T-helper 1 cell treated with Interleukin-12 subunit alpha and Interleukin-12 subunit beta and Interleukin-4 antibody, amounts not matched to agents 30 ng/mL and 1 ng/mL, for 36 hours (primary cell): ENCODE results near the gene SMAD5. TPM values are rescaled to one million over a fixed set of nuclear protein-coding genes. Genes with fewer than 3 reads are reported as not detected.

Experiments used
- intact Hi-C: fragments of 100-400 bp; cut with micrococcal nuclease; formaldehyde crosslinking; loops from one replicate; pipeline ENCODE4 v1.15.1; 2024
- total RNA-seq: library from RNA; stranded (reverse); gene quantifications from 2 replicates; pipeline ENCODE4 v1.2.3, GENCODE V29; 2022

Gene SMAD5
- 18.5 and 18.6 TPM in 2 replicates for total RNA-seq

DNA sequence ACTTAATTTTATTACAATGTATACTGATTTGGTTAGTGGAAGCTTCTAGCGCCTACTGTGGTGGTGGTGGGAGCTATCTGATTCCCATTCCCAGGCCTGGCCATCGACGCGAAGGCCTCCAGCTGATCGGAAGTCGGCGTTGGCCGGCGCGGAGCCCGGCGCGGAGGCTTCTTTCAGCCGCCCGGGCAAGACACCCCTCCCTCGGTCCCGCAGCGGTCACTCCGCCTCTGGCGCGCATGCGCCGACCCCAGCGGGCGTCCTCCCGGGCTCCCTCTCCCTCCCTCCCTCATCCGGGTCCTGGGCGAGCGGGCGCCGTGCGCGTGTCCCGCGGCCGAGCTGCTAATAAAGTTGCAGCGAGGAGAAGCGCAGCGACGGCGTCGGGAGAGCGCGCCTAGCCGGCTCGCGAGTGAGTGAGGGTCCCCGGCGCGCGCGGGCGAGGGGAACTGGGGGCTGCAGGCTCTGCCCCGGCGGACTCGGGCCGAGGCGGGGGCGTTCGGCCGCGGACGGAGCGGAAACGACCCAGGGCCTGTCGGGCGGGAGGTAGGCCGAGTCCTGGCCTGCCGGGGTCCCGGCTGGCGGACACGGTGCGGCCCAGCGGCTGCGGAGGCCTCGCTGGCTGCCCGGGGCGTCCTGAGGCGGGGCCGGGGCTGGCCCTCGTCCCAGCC is at the start of gene SMAD5:
Gene SMAD5 (plus strand): TSS at position 289 of the 665 bp plus-strand sequence. CDS start 20,916 bp downstream, outside the sequence.
- intact Hi-C loops: loop anchor here (1.0 to 5.0 kb wide), 2 partner anchors 52 to 1620 kb away; partner anchors contain the start of gene HNRNPA0

DNA sequence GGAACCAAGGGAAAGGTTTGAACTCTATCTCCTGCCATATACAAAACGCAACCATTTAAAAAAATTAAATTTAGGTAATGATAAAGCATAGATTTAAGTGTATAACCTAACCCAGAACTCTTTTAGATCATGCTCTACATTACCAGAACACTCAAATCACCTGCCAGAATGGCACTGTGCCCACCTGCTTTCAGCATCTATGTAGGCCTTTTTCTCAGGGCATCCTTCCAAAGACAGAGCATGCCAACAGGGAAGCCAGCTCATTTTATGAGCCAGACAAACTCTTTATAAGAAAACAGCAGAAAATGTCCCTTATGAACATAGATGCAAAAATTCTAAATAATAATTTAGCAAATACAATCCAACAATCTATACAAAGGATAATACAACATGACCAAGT is 47.9 kb upstream of the SMAD5 start:
- intact Hi-C loops: no loop called here

DNA sequence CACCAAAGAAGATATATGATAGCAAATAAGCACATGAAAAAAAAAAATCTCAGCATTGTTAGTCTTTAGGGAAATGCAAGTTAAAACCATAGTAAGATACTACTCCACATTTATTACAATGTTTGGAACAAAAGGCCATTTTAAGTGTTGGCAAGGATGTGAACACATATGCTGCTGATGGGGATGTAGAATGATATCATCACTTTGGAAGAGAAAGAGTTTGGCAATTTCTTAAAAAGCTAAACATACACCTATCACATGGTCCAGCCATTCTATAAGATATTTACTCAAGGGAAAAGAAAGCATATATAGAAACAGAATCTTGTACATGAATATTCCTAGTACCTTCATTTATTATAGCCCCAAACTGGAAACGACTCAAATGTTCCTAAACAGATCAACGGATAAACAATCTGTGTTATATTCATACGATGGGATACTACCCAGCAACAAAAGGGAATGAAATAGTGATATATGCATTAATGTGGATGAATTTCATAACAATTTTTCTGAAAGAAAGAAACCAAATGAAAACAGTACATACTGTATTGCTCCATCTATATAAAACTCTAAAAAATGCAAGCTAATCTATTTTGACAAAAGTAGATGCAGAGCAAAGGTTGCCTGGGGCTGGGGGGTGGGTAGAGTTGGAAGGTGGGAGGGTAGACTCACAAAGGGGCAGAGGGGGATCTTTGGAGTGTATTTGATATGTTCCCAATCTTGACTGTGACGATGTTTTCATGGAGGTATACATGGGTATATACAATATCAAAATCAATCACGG is 45.7 kb upstream of the SMAD5 start:
- intact Hi-C loops: no loop called here

DNA sequence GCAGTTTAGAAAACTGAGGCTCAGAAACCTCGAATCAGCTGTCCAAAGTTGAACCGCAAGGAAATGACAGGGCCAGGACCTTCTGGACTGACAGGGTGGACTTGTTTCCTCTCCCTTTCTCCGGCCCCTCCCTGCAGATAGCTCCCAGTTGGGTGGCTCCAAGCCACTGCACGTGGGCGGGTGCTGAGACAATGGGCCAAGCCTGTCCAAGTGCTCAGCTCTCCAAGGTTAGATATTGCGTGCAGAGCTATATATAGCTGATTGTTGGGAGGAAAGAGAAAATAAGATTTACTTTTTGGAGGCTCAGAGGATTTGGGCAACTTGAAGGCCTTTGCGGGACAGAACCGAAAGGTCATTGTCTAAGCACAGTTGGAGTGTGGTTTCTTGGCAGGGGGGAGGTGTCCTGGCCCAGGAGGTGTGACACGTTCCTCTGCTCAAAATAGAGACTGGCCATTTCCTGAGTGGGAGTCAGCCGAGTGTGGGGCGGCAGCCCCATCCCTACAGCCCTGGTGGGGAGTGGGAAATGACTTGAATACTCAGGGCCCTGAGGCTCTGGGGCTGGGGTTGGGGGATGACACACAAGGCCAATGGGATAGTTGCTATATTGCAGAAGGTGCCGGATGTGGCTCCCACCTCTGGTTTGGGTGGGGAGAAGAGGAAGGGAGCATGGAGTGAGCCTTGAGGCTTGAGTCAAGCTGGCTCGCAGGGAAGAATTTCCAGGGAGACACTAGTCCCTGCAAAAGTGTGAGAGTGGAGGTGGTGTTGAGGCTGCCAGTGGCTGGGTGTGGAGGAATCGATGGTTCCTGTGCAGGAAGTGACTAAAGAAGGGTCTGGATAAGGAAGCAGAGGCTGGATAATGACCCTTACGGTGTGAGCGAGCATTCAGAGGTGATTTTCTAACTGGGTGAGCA is 44.4 kb upstream of the SMAD5 start:
- intact Hi-C loops: no loop called here

DNA sequence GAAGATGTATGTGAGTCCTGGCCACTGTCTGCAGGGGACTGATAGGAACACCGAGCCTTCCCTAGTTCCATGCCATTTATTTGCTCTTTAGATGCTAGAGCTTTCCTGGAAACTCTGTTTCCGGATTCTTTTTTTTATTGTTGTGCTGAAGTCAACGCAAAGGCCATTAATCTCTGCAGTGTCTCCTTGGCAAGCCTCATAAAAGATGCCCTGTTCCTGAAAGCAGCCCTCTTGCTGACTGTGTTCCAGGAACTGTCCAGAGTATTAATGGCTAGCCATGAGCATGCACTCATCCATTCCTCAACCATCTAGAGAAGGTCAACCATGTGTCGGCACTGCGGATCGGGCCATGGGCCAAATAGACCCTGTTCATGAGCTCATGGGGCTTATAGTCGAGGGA is 42.9 kb upstream of the SMAD5 start:
- intact Hi-C loops: no loop called here

DNA sequence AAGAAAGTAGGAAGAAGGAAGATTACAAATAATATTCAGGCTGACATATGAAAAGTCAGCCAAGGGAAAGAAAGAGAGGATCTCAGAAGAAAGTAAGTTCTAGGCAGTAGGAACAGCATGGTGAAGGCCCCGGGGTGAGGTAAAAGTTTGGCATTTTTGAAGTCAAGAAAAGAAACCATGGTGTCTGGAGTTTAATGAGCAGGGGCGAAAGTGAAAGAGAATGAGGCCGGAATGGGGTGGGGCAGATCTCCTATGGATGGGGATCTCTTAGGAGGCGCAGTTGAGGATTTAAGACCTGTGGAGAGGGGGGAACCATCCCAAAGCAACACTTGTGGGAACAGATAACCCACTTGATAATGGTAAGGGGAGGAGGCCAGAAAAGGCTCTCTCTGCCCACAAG is 42.3 kb upstream of the SMAD5 start:
- intact Hi-C loops: no loop called here

DNA sequence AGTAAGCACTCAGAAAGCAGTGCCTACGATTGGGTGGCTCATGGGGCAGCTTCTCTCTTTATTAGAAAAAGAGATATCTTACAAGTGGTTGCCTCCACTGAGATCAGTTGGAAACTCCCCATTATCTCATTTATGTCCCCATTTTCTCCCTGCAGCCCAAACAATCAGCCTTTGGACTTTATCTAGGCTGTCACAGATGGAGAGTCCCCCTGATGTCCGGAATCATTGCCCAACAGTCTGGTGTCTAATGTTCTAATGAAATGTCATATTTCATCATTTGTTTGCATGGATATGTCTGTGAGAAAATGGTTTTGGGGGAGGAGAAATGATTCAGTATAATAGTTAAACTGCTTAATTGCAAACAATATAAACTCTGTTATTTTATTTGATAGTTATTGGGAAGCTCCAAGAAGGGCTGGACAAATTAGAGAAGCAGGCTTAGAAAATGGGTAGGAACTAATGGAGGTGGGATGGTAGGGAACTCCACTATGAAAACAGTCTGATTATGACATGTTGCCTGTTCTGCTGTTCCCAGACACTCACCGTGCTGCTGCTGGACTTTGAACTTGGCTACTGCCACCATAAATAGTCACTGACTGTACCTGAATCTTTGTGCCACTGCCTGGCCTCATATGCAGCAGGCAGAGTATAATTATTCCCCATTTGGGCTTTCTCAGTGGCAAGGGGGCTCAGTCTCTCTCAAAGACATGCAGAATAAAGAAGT is 38.3 kb upstream of the SMAD5 start:
- intact Hi-C loops: no loop called here

DNA sequence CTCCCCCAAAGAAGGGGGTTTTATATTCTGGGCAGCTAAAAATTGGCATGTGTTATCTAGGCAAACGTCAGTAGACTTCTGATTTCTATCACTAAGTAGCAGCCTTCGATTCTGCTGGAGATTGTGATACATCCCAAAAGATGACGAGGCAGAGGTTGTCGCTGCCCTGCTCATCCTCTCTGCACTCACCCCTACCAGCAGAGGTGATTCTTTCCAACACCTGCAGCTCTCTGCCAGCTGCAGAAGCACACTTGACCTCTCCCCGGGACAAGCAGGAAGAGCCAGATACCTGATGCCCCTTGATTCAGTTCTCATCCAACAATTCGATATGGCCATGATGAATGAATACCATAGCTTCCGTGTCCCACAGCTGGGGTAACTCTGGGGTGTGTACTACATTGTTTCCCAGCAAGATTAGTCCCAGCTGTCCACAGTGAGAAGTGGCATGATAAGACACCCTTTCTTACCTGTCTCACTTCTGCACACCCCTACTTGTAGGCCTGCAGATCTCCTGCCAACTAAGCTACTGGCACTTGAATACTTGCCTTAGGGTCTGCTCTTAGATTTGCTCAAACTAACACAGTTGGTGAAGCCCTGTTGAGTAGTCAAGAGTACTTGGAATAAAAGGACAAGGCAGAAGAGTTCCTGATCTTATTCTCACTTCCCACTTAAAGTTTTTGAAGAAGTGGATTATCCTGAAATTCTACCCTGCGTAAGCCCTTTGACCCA is 37.6 kb upstream of the SMAD5 start:
- intact Hi-C loops: no loop called here

DNA sequence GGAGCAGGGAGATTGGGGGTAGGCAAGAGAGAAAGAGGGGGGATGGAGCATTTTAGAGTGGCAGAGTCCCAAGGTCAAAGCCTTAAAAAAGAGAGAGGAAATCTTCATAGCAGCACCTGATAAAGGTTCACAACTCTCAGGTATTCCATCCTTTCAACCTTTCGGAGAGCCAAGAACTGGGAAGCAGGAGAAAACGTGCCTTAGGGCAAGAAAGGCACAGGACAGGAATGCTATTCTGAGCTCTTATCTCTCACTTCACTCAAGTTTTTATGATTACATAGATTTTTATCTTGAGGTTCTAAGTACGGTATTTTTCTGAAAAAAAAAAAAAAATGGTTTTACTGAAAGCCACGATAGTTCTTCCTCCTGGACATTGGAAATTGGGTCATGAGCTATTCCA is 34.5 kb upstream of the SMAD5 start:
- intact Hi-C loops: no loop called here

DNA sequence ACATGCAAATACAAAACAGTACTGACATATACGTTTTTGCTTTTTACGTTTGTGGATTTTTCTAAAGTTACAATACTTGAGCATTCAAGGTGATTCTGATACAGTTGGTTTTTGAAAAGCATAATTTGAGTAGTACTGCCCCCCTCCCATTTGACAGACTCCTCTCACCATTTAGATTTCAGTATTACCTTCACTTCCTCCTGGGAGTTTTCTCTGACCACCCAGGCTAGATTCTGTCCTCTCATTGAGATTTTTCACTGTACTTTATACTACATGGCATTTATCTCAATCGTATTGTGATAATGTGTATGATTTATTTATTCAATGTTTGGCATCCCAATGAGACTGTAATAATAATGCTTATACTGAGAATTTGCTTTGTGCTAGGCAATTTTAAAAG is 32.8 kb upstream of the SMAD5 start:
- intact Hi-C loops: no loop called here

DNA sequence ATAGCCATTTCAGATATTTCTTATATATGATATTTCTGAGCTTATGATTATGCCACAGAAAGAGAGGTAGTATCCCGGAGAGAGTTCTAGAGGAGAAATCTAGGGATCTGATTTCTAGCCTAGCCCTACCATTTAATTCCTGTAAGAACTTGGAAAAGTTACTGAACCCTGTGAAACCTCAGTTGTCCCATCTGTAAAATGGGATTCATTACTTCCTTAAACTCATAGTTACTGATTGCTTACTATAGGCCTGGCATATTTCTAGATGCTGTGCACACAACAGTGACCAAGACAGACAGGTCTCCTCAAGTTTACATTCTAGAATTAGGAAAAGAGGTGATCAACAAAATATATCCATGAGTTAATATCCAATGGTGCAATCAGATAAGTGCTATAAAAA is 30.8 kb upstream of the SMAD5 start:
- intact Hi-C loops: no loop called here

DNA sequence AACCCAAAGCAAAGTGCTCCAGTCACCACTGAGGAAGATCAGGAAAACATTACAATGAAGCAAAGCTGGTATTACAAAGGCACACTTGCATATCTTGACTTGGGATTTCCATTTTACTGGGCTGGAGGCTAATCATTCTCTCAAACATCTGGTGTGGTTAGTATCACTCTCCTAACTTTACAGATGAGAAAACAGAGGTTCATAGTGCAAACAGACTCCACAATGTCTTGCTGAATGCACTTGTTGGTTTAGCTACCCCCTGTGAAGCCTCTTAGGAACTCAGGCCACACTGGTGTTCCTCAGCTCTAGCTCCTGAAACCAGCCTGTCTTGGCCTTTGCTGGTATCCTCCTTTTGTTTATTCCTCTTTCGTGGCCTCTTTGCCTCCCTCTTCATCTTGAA is 29.5 kb upstream of the SMAD5 start:
- intact Hi-C loops: no loop called here

DNA sequence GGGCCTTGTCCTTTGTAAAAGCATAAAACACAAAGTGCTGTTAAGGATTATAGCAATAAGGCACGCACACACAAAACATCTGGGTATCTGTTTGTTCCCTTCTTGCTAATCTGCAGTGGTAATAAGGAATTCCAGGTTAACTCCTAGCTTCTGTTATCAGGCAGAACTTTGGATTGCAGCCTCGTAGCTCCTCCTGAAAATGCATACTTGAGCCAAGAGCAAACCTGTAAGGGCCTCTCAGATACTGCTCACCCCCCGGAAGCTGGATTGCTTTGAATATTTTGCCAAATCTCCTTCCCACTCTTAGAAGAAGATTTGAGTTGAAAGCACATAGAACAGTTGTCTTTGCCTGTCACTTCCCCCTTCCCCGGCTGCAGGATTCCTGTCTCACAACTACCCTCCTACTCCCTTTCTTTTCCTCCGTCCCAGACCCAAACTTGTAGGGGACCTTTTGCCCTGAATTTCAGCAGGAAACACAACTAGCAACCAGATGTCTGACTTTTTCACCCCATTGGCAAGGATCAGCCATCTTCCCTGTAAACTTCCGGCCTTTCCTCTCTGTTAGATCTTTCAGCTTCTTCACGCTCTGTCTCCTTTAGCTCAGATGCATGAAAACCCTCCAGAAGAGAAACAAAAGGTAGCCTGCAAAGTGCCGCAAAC is 28.2 kb upstream of the SMAD5 start:
- intact Hi-C loops: no loop called here

DNA sequence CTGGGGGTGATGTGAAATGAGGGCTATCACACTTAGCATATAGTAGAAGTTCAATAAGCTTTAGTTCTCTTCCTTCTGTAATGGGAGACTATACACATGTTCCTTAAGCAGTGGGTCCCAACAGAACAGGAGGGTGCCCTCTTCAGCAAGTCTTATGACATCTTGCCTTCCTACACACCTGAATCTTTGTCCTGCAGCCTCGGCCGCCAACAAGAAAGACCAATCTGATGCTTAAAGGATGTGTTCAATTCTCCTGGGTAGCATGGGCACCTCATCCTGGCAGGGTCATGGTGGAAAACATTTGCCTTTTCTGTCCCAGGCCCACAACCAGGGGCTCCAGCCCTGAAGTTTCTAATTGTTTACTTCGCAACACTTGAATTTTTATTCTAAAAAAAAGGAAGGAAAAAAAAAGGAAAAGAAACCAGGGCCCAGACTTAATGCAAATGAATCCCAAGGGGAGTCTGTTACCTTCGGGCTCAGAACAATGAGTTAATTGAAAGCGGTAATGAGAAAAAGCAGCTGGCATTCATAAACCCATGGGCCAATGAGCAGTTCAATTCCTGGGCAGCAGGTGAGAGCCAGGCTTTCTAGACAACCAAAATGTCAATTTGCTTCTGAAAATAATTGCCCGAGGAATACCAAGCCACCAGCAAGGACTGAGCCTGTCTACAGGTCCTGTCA is 26.2 kb upstream of the SMAD5 start:
- intact Hi-C loops: no loop called here

DNA sequence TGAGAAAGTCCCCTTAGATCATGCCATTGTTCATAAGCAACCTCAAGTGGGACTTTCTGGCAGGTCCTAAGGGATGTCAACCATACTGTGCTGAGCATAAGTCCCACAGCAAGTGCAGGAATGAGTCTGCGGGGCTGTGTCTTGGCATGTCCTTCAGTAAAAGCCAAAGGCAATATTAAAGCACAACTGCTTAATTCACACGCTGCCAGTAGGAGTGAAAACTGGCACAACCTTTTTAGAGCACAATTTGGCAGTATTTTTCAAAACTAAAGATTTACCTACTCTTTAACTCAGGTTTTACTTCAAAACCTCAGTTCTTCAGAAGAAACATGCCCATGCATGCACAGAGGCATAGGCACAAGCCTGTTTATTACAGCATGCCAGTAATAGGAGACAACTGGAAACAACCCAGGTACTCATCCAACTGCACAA is 24.4 kb upstream of the SMAD5 start:
- intact Hi-C loops: no loop called here

DNA sequence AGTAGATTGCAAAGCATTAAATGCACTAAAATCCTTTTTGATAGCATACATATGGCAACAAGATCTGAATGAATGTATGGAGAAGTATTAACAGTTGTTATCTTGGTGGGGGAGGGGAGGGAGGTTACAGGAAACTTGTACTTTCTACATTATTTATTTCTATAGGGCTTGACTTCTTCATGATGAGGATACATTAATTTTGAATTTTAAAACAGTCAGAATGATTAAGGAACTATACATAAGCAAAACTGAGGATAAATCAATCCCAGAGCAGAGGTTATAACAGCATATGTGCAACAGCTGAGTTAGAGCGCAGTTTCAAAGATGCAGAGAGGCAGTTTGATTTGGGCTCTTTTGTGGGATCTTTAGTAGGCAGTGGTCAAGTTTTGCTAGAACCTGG is 23.9 kb upstream of the SMAD5 start:
- intact Hi-C loops: no loop called here

DNA sequence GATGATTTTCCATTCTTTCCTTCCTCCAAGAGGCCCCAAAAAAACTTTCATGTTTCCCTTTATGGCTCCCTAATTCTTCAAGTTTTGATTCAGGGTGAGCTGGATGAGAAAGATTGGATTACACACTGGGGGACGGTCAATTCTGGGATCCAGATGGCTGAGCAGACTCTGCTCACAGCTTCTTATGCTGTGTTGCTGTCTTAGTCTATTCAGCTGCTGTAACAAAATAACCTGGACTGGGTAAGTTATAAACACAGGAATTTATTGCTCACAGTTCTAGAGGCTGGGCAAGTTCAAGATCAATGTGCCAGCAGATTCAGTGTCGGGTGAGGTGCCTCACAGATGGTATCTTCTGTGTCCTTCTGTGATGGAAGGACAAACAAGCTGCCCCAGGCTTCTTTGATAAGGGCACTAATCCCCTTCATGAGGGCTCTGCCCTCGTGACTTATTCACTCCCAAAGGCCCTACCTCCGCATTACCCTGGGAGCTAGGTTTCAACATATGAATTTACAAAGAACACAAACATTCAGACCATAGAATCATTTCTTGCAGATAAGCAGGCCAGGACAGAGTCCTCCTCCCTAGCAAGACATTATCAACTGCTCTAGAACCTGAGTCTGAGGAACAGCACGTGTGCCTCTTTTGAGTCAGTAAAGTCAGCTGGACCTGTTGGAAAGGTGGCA is 23.1 kb upstream of the SMAD5 start:
- intact Hi-C loops: no loop called here

DNA sequence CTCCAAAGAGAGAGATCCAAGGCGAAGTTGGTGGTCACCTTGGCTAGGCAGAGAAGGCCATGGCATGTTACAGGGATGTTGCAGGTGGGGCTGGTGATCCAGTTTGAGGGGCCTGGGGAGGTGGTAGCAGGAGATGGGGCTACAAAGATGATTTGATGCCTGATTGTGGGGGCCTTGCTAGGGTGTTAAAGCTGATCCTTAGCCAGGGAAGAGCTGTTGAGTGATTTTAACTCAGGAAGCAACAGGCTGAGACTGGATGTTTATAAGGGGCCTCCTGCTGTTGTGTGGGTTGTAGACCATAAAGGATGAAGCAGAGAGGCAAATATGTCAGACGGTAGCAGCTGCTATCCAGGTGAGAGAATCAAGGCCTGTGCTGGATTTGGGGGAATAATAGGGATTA is 19.0 kb upstream of the SMAD5 start:
- intact Hi-C loops: no loop called here
